NCI-H2171 (cell line): ENCODE measurements around the gene FNDC3B.
A peak's percentile ranks its signal among the peaks of the same experiment; 100 is the strongest.

ENCODE experiments used
- DNase-seq: peaks from one replicate; lab custom pipeline; 2025; lab: John Stamatoyannopoulos, UW

Gene FNDC3B

DNA sequence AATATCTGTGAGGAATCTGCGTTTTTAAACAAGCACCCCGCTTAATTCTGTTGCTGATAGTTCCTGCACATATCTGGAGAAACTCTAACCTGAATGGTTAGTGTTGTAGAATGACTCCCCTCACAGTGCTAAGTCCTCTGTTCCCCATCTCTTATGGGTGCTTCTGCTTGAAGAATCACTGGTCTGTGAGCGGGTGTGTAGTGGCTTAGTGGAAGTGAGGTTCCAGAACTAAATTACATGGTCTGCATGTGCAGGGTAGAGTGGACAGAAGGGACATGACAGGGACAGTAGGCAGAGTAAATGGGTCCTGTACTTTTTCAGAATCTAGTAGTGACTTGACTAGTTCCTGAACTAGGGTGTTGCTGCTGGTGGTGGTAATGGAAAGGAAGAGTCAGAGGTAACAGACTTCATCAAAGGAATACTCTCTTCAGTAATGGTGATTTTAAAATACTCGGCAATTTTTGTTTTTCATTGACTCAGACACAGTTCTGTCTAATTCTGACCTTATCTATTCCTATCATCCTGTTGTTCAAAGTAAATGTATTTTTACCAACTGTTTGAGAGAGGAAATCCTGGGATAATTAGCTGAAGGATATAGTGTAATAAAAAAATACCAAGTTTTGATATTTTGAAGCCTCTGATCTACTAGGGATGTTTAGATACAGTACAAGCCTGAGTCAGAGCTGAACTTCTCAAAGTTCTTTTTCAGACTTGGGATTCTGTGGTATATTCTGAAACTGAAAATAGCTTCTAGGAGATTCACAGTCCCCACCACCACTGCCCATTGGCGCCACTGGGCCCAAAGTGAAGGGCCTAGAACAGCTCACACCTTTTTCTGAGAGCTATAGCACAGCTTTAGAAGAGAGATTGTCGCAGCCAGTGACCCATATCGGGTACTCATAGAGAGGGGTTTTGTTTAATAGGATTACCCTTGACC lies 55.5 kb downstream of the FNDC3B start:
- DNase-seq = no peak

DNA sequence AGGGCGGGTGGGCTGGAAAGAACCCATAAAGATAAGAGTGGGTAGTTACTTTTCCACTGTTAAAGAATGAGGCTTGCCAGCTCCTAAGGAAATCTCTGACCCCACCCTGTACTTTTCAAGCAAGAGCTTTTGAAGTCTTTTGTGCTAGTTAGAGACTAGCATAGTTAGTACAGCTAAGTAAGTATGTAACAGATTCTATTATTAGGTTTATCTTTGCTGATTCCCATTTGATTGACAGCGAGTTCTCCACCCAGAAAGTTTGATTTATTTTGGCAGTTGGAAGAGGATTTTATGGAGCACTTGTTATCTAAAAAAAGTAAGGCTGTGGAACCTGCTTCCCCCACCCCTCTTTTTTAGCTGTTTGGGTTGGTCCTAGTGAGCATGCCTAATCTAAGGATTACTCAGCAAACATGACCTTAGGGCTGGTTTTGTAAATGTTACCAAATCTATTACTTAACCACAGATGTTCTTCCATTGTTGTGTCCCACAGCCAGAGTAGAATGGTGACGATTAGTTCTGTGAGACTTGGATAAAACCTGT lies 57.6 kb downstream of the FNDC3B start:
- no peak for DNase-seq

DNA sequence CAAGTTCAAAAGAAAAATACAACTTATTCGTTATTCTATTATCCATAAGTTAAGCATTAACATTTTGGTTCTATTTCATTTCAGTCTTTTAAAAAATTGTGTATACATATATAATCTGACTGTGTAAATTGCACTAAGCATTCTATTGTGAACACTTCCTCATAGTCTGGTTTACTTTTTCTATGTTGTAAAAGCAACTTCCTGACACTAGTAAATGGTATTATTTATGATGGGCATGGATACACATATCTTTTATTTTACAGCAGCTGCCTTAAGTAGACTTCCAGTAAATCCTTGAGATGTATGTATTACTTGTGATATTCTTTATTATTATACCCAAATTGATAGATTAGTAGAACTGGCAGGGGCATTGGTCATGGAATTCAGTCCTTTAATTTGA lies 58.2 kb downstream of the FNDC3B start:
- no peak for DNase-seq

GRCh38 chr3:172098698-172099494 lies 59.5 kb downstream of the FNDC3B start:
- DNase-seq = no peak

- no peak for DNase-seq
Measured at GRCh38 chr3:172099495-172099808, 60.1 kb downstream of the FNDC3B start.

- DNase-seq = no peak
Measured at GRCh38 chr3:172100482-172100881, 61.1 kb downstream of the FNDC3B start.

DNA sequence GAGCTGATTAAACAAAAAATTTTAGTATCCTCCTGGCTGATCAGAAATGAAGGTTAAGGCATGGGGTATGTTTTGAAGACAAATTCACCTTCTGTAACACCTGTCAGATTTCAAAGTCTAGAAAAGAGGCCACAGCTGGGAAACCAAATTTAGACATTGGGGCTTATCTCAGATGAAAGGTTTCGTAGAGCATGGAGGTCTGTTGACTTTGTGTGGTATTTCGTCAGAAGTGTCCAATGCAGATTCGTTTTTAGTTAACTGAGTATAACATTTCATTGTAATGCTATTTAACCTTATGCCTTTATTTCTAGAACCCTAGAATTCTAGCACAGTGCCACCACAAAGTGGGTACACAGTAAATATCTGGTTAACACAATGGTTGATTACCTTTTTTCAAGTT lies 61.7 kb downstream of the FNDC3B start:
- DNase-seq = no peak

DNA sequence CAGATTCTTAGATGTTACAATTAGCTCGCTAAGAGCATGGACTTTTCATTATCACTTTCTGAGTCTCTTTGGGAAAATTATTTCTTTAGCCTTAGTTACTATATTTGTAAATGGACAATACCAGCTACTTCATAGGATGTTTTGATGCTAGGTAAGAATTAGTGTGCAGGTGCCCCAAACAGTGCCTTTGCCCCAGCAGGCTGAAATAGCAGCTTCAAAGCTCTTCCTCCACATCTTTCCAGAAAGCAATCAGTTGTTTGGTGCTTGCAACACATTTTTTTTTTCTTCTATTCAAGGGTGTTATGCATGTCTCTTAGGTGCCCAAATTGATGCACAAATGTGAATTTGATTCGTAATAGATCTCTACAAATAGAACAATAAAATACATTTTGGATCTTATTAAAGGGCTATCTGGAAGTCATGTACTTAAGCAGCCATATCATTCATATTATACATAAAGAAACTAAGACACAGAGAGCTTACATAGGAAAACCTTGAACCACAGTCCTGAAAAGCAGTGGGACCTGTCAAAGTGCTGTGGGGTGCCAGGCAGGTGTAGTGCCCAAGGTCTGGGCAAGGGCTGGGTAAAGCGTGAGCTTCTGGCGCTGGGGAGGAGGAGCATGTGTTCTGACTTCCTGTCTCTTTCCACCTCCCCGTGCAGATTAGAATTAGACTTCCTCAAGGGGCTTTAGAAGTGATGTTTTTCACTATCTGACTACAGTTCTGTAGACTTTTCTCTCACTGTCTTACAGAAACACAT lies 62.9 kb downstream of the FNDC3B start:
- DNase-seq = no peak

DNA sequence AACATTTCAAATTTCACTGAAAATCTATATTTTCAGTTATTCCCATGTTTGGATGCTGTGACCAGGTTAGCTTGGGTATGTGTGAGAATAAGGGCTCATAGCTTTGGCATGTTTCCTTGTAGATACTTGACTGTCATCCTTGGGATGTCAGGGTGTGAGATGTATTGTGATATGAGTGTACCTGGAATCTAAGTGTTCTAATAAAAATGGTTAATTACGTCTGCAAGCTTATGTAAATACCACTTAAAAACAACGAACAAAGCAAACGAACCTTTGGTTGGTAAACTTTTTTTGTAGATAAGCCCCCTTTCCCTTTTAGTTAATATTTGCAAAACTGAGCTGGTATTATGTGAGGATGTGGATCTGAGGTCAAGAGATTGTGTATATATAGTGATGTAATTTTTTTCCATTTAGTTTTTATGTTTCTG lies 63.5 kb downstream of the FNDC3B start:
- DNase-seq = no peak

DNA sequence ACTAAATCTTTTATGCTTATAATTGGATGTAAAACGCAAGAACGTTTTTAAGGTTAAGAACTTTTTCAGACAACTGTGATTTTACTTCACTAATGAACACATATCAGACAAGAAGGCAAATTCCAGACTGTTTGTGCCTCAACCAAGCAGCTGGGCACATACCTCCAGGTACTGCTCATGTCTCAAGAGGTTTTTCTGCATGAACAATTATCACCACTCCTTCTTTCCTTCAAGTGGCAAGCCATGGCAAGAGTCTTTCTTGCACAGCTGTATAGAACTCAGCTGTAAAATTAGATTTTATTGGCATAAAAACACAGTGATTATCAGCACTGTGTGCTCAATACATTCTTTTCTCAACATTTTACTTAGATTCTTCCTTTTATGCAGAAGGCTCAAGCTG lies 64.3 kb downstream of the FNDC3B start:
- DNase-seq = peak; percentile 18

- no peak for DNase-seq
Measured at GRCh38 chr3:172104471-172105072, 65.2 kb downstream of the FNDC3B start.

DNA sequence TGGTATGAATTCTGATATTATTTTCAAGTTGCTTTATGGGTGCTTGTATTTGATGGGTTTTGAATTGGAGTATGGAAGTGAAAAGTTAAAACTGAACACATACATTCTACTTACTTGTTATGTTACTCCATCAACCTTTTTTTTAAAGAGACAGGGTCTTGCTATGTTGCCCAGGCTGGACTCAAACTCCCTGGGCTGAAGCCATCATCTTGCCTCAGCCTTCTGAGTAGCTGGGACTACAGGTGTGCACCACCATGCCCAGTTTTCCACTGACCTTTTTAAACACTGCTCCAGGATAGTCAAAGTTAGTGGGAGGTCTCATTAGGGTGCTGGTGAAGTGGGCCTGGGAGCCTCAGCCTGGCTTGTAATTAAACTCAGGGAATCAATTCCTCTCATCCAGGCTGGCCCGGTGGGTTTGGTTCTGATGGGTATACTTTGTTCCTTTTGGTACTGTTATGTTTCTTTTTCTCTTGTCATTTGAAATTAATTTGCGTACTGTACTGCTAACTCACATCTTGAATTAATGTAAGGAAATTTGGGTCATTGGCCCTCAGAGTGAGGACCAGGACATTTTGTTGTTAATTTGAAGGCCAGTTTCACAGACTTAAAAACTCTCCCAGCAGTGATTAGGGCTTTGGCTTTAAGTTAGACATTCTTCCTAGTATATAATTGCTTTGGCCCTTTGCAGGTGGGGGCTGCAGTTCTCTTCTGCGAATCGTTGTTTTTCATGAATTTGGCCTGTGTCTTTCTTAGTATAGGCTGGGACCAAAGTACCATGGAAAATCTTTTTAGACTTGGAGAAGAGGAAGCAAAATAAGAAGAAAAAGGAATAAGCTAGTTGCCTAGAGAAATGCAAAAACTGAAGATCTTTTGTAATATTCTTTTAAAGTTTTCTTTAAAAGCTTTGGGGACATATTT lies 66.9 kb downstream of the FNDC3B start:
- no peak for DNase-seq

DNA sequence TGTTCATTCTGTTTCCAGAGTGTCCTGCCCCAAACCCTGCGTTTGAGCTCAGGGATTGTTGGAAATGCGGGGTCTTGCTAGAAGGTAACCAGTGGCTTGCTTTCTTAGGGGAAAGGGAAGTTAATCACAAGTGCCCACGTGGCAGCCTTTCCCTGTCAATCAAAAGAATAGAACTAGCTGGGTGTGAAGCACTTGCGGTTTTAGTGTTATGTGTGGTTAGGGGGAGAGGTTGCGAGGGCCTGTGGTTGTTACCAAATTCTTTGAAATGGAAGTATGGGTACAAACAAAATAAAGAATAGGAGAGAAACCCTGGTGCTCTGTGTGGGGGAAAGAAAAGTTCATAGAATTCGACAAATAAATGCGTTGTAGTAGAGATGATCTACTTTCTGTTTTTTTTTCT lies 67.6 kb downstream of the FNDC3B start:
- DNase-seq = no peak

- DNase-seq = no peak
Measured at GRCh38 chr3:172107403-172107802, 68.0 kb downstream of the FNDC3B start.

DNA sequence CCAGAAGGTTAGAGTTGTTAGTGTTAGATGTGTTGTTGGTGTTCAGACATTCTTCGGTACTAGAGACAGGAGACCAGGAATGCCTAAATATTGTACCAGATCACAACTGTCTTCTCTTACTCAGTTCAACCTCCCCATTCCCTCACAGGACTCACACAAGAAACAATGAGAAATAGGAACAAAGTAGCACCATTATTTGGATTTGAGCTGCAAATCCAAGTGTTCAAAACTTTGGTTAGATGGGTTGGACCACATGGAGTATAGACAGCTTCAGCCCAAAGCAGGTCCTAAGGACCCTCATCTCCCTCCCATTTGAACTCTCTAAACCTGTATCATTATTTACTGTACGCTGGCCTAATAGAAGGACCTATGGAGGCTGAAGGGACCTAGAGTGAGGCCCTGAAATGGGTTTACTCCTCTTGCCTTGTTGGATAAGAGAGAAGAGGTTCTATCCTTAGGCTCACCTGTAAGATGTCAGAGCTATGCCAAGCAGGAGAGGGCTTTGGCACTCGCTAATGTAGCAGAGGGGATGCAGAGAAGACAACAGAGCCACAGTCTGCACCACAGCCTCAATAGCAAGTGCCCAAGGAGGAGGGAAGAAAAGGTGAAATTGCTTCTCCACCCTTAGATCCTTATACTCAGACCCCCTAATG lies 70.9 kb downstream of the FNDC3B start:
- no peak for DNase-seq

- DNase-seq = no peak
Measured at GRCh38 chr3:172111163-172111562, 71.8 kb downstream of the FNDC3B start.

DNA sequence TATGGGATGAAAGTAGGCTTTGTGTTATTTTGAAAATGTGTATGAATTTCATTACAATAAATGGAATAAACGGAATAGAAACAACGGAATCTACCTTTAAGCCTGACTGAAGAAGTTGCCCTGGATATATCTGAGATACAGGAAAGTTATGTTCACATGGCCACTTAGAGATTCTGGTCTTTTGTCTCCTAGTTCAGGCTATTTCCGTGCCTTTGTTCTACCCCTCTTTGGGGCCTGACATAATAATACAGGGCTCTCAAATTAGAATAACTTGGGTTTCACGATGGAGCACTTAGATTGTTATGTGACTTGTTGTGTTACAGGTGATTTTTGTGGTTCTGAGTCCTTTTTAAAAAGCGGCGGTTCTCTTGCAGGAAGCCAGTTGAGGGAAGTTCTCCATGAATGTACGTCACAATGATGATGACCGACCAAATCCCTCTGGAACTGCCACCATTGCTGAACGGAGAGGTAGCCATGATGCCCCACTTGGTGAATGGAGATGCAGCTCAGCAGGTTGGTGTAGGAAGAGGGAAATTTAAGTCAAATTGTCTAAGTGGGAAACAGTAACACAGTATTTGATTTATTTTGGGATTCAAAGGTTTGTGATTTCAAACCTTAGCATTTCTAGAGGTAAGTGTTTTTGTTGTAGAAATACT lies 72.8 kb downstream of the FNDC3B start:
- DNase-seq = no peak

GRCh38 chr3:172112734-172113120 lies 73.3 kb downstream of the FNDC3B start:
- DNase-seq = no peak

- DNase-seq = no peak
Measured at GRCh38 chr3:172113710-172114109, 74.3 kb downstream of the FNDC3B start.

DNA sequence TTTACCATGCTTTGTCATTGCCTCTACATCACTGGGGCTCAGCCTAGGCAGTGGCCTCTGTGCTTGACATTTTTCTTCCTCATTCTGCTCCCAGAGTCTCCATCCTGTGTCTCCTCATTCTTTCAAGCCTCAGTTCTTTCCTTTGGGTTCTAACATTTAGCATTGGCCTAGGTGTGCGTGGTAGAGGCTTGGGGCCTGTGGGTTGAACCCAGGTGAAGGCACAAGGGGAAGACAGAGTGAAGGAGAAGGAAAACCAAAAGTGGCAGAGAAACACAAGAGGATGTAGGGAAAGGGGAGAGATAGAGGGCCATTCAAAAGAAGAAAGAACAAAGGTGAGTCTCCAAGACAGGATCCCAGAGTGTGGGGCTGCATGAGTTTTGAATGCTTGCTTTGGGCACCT lies 75.7 kb downstream of the FNDC3B start:
- no peak for DNase-seq
